Neural cell (in vitro differentiated cells): ENCODE results near the gene CIRBP. TPM values are rescaled to one million over a fixed set of nuclear protein-coding genes. Genes with fewer than 3 reads are reported as not detected.

Experiments used
- H2AFZ ChIP-seq: fragments of 200-600, 300-800 bp; sonication (generic), shearing (Covaris generic); 2 replicates; pipeline ENCODE4 v1.6.0; 2014; ENCODE audit warnings: low read depth, mild to moderate bottlenecking, antibody characterized with exemption, low read length, moderate library complexity
- H3F3A ChIP-seq: fragments of 200-600 bp; shearing (Covaris generic); 2 replicates; pipeline ENCODE4 v1.6.1; 2016; ENCODE audit warnings: mild to moderate bottlenecking, moderate library complexity, mixed read lengths, antibody characterized with exemption, low read length; ENCODE audit not compliant: insufficient read depth, poor library complexity, severe bottlenecking
- H3K27ac ChIP-seq: fragments of 200-600, 300-800 bp; sonication (generic), shearing (Covaris generic); 2 replicates; pipeline ENCODE4 v1.5.1; 2014; ENCODE audit warnings: mild to moderate bottlenecking, low read length, moderate library complexity
- H3K27me3 ChIP-seq: fragments of 300-800, 200-600 bp; sonication (generic), shearing (Covaris generic); 2 replicates; pipeline ENCODE4 v1.6.0; 2014; ENCODE audit warnings: mild to moderate bottlenecking, low read depth, low read length, moderate library complexity; ENCODE audit not compliant: insufficient read depth
- H3K36me3 ChIP-seq: fragments of 300-800, 200-600 bp; sonication (generic), shearing (Covaris generic); 2 replicates; pipeline ENCODE4 v1.5.1; 2014; ENCODE audit warnings: mild to moderate bottlenecking, antibody characterized with exemption, low read length, moderate library complexity; ENCODE audit not compliant: insufficient read depth
- H3K4me2 ChIP-seq: fragments of 300-800, 200-600 bp; sonication (generic), shearing (Covaris generic); 2 replicates; pipeline ENCODE4 v1.6.0; 2014; ENCODE audit warnings: mild to moderate bottlenecking, low read length
- H3K4me3 ChIP-seq: fragments of 300-800, 200-600 bp; sonication (generic), shearing (Covaris generic); 2 replicates; pipeline ENCODE4 v1.5.1; 2014; ENCODE audit warnings: mild to moderate bottlenecking, low read length, moderate library complexity
- H3K79me2 ChIP-seq: fragments of 200-600 bp; shearing (Covaris generic); replicated peaks from 2 replicates; pipeline ENCODE4 v1.6.0; 2014; ENCODE audit warnings: mild to moderate bottlenecking, low read length, moderate library complexity; ENCODE audit not compliant: insufficient read depth
- H3K9ac ChIP-seq: fragments of 300-800, 200-600 bp; sonication (generic), shearing (Covaris generic); 2 replicates; pipeline ENCODE4 v1.6.1; 2016; ENCODE audit warnings: mild to moderate bottlenecking, low read length, mixed read lengths
- H3K9me2 ChIP-seq: fragments of 200-600 bp; shearing (Covaris generic); 2 replicates; pipeline ENCODE4 v1.6.1; 2016; ENCODE audit warnings: mild to moderate bottlenecking, low read length, mixed read lengths; ENCODE audit not compliant: insufficient read depth
- H3K9me3 ChIP-seq: fragments of 200-600, 300-800 bp; sonication (generic), shearing (Covaris generic); 2 replicates; pipeline ENCODE4 v1.6.1; 2016; ENCODE audit warnings: mild to moderate bottlenecking, mixed run types, low read length, moderate library complexity, mixed read lengths
- H4K20me1 ChIP-seq: fragments of 200-600 bp; shearing (Covaris generic); 2 replicates; pipeline ENCODE4 v1.6.1; 2016; ENCODE audit warnings: mild to moderate bottlenecking, mixed run types; ENCODE audit not compliant: insufficient read depth
- CTCF ChIP-seq: fragments of 450-650 bp; IDR thresholded peaks from 2 replicates; pipeline ENCODE4 v1.5.1; 2014; ENCODE audit warnings: antibody characterized with exemption, mild to moderate bottlenecking, moderate library complexity; ENCODE audit not compliant: poor library complexity, severe bottlenecking
- EP300 ChIP-seq: fragments of 450-650 bp; conservative IDR thresholded peaks from 2 replicates; pipeline ENCODE4 v1.6.1; 2014; ENCODE audit warnings: antibody characterized with exemption, mild to moderate bottlenecking, moderate library complexity; ENCODE audit not compliant: poor library complexity, severe bottlenecking
- EZH2 ChIP-seq: fragments of 200-600, 300-800 bp; shearing (Covaris generic), sonication (generic); IDR thresholded peaks from 2 replicates; pipeline ENCODE4 v1.6.1; 2014; ENCODE audit warnings: antibody characterized with exemption, low read length, borderline replicate concordance, mild to moderate bottlenecking; ENCODE audit not compliant: insufficient read depth, poor library complexity, severe bottlenecking
- MXI1 ChIP-seq: fragments of 450-650 bp; conservative IDR thresholded peaks from 2 replicates; pipeline ENCODE4 v1.6.1; 2014; ENCODE audit warnings: antibody characterized with exemption, mild to moderate bottlenecking; ENCODE audit not compliant: poor library complexity, severe bottlenecking
- POLR2AphosphoS5 ChIP-seq: IDR thresholded peaks from 2 replicates; pipeline ENCODE4 v1.6.1; 2012
- RAD21 ChIP-seq: fragments of 450-650 bp; conservative IDR thresholded peaks from 2 replicates; pipeline ENCODE4 v1.6.1; 2014; ENCODE audit warnings: antibody characterized with exemption, mild to moderate bottlenecking, moderate library complexity
- REST ChIP-seq: IDR thresholded peaks from 2 replicates; pipeline ENCODE4 v1.6.1; 2012; ENCODE audit warnings: borderline replicate concordance
- SMC3 ChIP-seq: fragments of 450-650 bp; conservative IDR thresholded peaks from 2 replicates; pipeline ENCODE4 v1.6.1; 2014; ENCODE audit warnings: antibody characterized with exemption, mild to moderate bottlenecking, moderate library complexity; ENCODE audit not compliant: poor library complexity
- TAF1 ChIP-seq: IDR thresholded peaks from 2 replicates; pipeline ENCODE4 v1.6.1; 2012; ENCODE audit warnings: low read depth
- polyA plus RNA-seq: library from polyadenylated mRNA; depleted of rRNA; stranded (reverse); fragments of >200 nt; gene quantifications from 2 replicates; pipeline ENCODE4 v1.2.3, GENCODE V29; 2014

The CIRBP gene
- polyA plus RNA-seq, 1 donor from 2014 or later, result 1,663 TPM

- H2AFZ ChIP-seq, result no peak overlapping the region
- no peak for TF ChIP-seq REST
- no peak for TF ChIP-seq EZH2
- TF ChIP-seq RAD21, result no peak
- no peak for TF ChIP-seq TAF1
- no peak for TF ChIP-seq MXI1
- no peak for TF ChIP-seq POLR2AphosphoS5
- TF ChIP-seq EP300, result no peak
- TF ChIP-seq CTCF, result no peak
- TF ChIP-seq SMC3, result no peak
Observed at GRCh38 chr19:1261798-1262622, 7.1 kb upstream of the CIRBP start.

GRCh38 chr19:1262623-1263123 lies 6.5 kb upstream of the CIRBP start:
- no peak overlapping the region for H3K27ac ChIP-seq
- H2AFZ ChIP-seq, result no peak overlapping the region
- no peaks in the 10 kb centered on the region for H3K27me3 ChIP-seq
- H4K20me1 ChIP-seq, result no peaks in the 10 kb centered on the region
- no peaks in the 10 kb centered on the region for H3K36me3 ChIP-seq
- H3K4me3 ChIP-seq, result peak overlapping the region; percentile 83
- no peaks in the 10 kb centered on the region for H3K9me2 ChIP-seq
- no peaks in the 10 kb centered on the region for H3F3A ChIP-seq
- TF ChIP-seq EP300 (no peak), CTCF (no peak), POLR2AphosphoS5 (no peak), EZH2 (no peak), SMC3 (no peak), MXI1 (no peak), TAF1 (no peak), RAD21 (no peak), REST (no peak)
- peak overlapping the region; percentile 95 for H3K9ac ChIP-seq
- no peak overlapping the region for H3K4me2 ChIP-seq
- H3K9me3 ChIP-seq, result no peaks in the 10 kb centered on the region
- peaks cover 33% of the 10 kb centered on the region for H3K79me2 ChIP-seq

More at GRCh38 chr19:1261798-1262622, 7.1 kb upstream of the CIRBP start:
- Histone ChIP-seq H3F3A (no peaks in the 10 kb centered on the region), H3K4me2 (peak overlapping the region; percentile 94), H3K27ac (peak overlapping the region; percentile 98), H3K79me2 (peaks cover 35% of the 10 kb centered on the region), H4K20me1 (no peaks in the 10 kb centered on the region), H3K9me2 (no peaks in the 10 kb centered on the region), H3K36me3 (no peaks in the 10 kb centered on the region), H3K27me3 (no peaks in the 10 kb centered on the region), H3K9ac (peak overlapping the region; percentile 95), H3K4me3 (peak overlapping the region; percentile 83), H3K9me3 (no peaks in the 10 kb centered on the region)
